ENCODE measurements around the gene ADARB2.

ADARB2 gene

DNA sequence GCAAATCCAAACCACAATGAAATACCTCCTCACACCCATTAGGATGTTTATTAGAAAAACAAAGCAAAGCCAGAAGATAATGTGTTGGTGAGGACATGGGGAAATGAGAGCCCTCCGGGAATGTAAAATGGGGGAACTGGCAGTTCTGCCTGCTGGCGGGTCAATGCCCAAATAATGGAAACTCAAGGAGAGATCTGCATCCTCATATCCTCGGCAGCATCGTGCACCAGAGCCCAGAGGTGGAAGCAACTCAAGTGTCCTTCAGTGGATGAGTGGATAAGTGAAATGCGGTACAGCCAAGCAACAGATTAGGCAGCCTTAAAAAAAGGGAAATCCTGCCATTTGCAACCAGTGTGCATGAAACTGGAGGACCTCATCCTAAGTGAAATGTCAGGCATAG, 356.0 kb downstream of the ADARB2 start:
- Histone ChIP-seq H3K18ac (ENCODE audit: low read length) (no peak overlapping the region), H3K4me3 (ENCODE audit: low read length in 2 of 2) (no peak overlapping the region), H4K91ac (ENCODE audit: low read depth, low read length, poor library complexity) (no peak overlapping the region), H2BK15ac (ENCODE audit: low read length) (no peak overlapping the region), H3K23ac (ENCODE audit: low read depth, low read length, poor library complexity) (no peak overlapping the region), H2AFZ (ENCODE audit: low read length) (no peak overlapping the region), H3K27me3 (ENCODE audit: control insufficient read depth in 3 of 3, insufficient read depth in 3 of 3, low read depth in 1 of 3, low read length in 3 of 3) (peaks cover 0 to 3% (median 0%) of the 10 kb centered on the region in 3 experiments), H3K9ac (ENCODE audit: low read depth, low read length, poor library complexity) (no peak overlapping the region), H2BK120ac (ENCODE audit: low read depth, low read length) (no peak overlapping the region), H3K4me1 (ENCODE audit: control insufficient read depth in 2 of 2, insufficient read depth in 1 of 2, low read depth in 1 of 2, low read length in 2 of 2) (peaks cover 0 to 12% of the 10 kb centered on the region in 2 donors), H3K36me3 (replicated peaks in 1 of 2; ENCODE audit: control insufficient read depth in 2 of 2, insufficient read depth in 2 of 2, low read length in 2 of 2) (no peaks in the 10 kb centered on the region), H3K14ac (ENCODE audit: low read length) (no peak overlapping the region), H3K4ac (ENCODE audit: low read length) (no peak overlapping the region), H2BK12ac (ENCODE audit: low read length) (no peak overlapping the region), H2BK5ac (ENCODE audit: low read length) (no peak overlapping the region), H4K8ac (ENCODE audit: low read depth, low read length) (no peak overlapping the region), H3K79me1 (ENCODE audit: low read depth, low read length) (no peaks in the 10 kb centered on the region), H3K4me2 (ENCODE audit: insufficient read depth, low read length, poor library complexity, severe bottlenecking) (no peak overlapping the region), H3K9me3 (replicated peaks in 1 of 2; ENCODE audit: control insufficient read depth in 2 of 2, insufficient read depth in 1 of 2, low read depth in 1 of 2, low read length in 2 of 2) (no peaks in the 10 kb centered on the region), H3K27ac (replicated peaks; ENCODE audit: low read length) (no peak overlapping the region), H2AK5ac (ENCODE audit: low read depth, low read length) (no peak overlapping the region)
- DNase-seq (ENCODE audit: low spot score): no peak
- no CpG with 5 or more reads among the region's 5 CpGs for WGBS, 2 donors (ENCODE audit: extremely low coverage in 2 of 2, insufficient read length in 2 of 2, insufficient replicate concordance in 1 of 2)

DNA sequence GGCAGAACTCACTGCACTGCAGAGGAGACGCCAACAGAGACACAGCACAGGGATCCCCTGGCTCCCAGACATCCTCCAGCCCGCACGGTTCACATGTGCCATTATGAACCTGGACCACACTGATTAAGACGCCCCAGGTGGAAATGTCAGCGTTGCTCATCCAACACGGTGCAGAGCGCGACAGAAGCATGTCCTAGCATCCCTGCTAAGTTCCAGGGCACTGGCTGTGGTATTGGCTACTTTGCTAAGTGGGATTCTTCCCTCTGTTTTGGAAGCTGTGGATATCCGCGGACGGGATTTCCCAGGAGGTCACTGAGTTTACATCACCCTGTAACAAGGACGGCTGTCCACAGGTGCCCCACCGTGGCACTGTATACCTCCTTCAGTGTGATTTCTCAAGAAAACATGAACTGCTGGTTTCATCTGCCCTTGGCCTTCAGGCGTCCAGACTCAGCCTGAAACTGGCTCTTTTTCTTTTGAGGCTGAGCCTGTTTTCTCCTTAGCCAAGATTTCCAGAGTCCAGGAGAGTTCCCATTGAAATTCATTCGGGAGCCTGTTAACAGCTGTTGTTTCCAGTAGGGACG, 357.1 kb downstream of the ADARB2 start:
- Histone ChIP-seq H3K27me3 (ENCODE audit: control insufficient read depth in 3 of 3, insufficient read depth in 3 of 3, low read depth in 1 of 3, low read length in 3 of 3) (peaks cover 0 to 3% (median 2%) of the 10 kb centered on the region in 3 experiments), H3K9me3 (replicated peaks in 1 of 2; ENCODE audit: control insufficient read depth in 2 of 2, insufficient read depth in 1 of 2, low read depth in 1 of 2, low read length in 2 of 2) (peaks cover 0 to 5% of the 10 kb centered on the region in 2 donors), H3K14ac (ENCODE audit: low read length) (no peak overlapping the region), H2BK120ac (ENCODE audit: low read depth, low read length) (no peak overlapping the region), H4K91ac (ENCODE audit: low read depth, low read length, poor library complexity) (no peak overlapping the region), H2AFZ (ENCODE audit: low read length) (no peak overlapping the region), H3K79me1 (ENCODE audit: low read depth, low read length) (peaks cover 2% of the 10 kb centered on the region), H3K27ac (replicated peaks; ENCODE audit: low read length) (no peak overlapping the region), H2BK15ac (ENCODE audit: low read length) (no peak overlapping the region), H3K4me1 (ENCODE audit: control insufficient read depth in 2 of 2, insufficient read depth in 1 of 2, low read depth in 1 of 2, low read length in 2 of 2) (peaks cover 0 to 12% of the 10 kb centered on the region in 2 donors), H3K4ac (ENCODE audit: low read length) (no peak overlapping the region), H4K8ac (ENCODE audit: low read depth, low read length) (no peak overlapping the region), H3K9ac (ENCODE audit: low read depth, low read length, poor library complexity) (no peak overlapping the region), H2BK12ac (ENCODE audit: low read length) (no peak overlapping the region), H3K4me2 (ENCODE audit: insufficient read depth, low read length, poor library complexity, severe bottlenecking) (no peak overlapping the region), H2AK5ac (ENCODE audit: low read depth, low read length) (no peak overlapping the region), H2BK5ac (ENCODE audit: low read length) (no peak overlapping the region), H3K18ac (ENCODE audit: low read length) (no peak overlapping the region), H3K23ac (ENCODE audit: low read depth, low read length, poor library complexity) (no peak overlapping the region), H3K4me3 (ENCODE audit: low read length in 2 of 2) (no peak overlapping the region), H3K36me3 (replicated peaks in 1 of 2; ENCODE audit: control insufficient read depth in 2 of 2, insufficient read depth in 2 of 2, low read length in 2 of 2) (peaks cover 0 to 3% of the 10 kb centered on the region in 2 donors)
- DNase-seq (ENCODE audit: low spot score): no peak
- no CpG with 5 or more reads among the region's 16 CpGs for WGBS, 2 donors (ENCODE audit: extremely low coverage in 2 of 2, insufficient read length in 2 of 2, insufficient replicate concordance in 1 of 2)

DNA sequence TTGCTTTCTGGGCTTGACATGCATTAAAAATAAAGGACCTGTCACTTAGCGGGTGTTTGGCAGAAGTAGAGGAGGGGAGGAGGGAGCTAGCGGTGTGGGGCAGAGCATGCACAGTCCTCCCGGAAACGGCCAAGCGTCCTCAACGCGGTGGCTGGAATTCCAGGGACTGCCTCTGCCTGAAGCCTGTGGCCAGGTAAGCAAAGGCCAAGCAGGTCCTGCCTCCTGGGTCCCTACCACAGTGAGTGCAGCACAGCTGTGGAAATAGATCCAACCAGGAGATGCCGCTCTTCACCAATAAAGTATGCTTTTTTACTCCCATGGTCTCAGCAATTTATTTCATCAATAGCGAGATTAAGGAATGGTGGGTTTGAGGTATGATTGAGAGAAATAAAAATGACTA, 357.7 kb downstream of the ADARB2 start:
- no peak overlapping the region for H3K9ac ChIP-seq (ENCODE audit: low read depth, low read length, poor library complexity)
- H3K18ac ChIP-seq (ENCODE audit: low read length): no peak overlapping the region
- no peak overlapping the region for H4K91ac ChIP-seq (ENCODE audit: low read depth, low read length, poor library complexity)
- H3K23ac ChIP-seq (ENCODE audit: low read depth, low read length, poor library complexity): no peak overlapping the region
- H2BK120ac ChIP-seq (ENCODE audit: low read depth, low read length): no peak overlapping the region
- H3K4me3 ChIP-seq (ENCODE audit: low read length in 2 of 2): no peak overlapping the region
- WGBS, 2 donors (ENCODE audit: extremely low coverage in 2 of 2, insufficient read length in 2 of 2, insufficient replicate concordance in 1 of 2): 100% methylated on average over 1 of the region's 9 CpGs; no CpG with 5 or more reads in 1 of the 2 donors
- peaks cover 0 to 12% of the 10 kb centered on the region in 2 donors for H3K4me1 ChIP-seq (ENCODE audit: control insufficient read depth in 2 of 2, insufficient read depth in 1 of 2, low read depth in 1 of 2, low read length in 2 of 2)
- no peak overlapping the region for H2AK5ac ChIP-seq (ENCODE audit: low read depth, low read length)
- H3K9me3 ChIP-seq (replicated peaks in 1 of 2; ENCODE audit: control insufficient read depth in 2 of 2, insufficient read depth in 1 of 2, low read depth in 1 of 2, low read length in 2 of 2): peaks cover 0 to 5% of the 10 kb centered on the region in 2 donors
- H3K79me1 ChIP-seq (ENCODE audit: low read depth, low read length): peaks cover 2% of the 10 kb centered on the region
- H3K27me3 ChIP-seq (ENCODE audit: control insufficient read depth in 3 of 3, insufficient read depth in 3 of 3, low read depth in 1 of 3, low read length in 3 of 3): peaks cover 0 to 3% (median 2%) of the 10 kb centered on the region in 3 experiments
- H2BK15ac ChIP-seq (ENCODE audit: low read length): no peak overlapping the region
- H3K27ac ChIP-seq (replicated peaks; ENCODE audit: low read length): no peak overlapping the region
- H2BK12ac ChIP-seq (ENCODE audit: low read length): no peak overlapping the region
- no peak overlapping the region for H2BK5ac ChIP-seq (ENCODE audit: low read length)
- H3K4me2 ChIP-seq (ENCODE audit: insufficient read depth, low read length, poor library complexity, severe bottlenecking): no peak overlapping the region
- no peak overlapping the region for H2AFZ ChIP-seq (ENCODE audit: low read length)
- no peak overlapping the region for H4K8ac ChIP-seq (ENCODE audit: low read depth, low read length)
- no peak overlapping the region for H3K14ac ChIP-seq (ENCODE audit: low read length)
- no peak for DNase-seq (ENCODE audit: low spot score)
- H3K4ac ChIP-seq (ENCODE audit: low read length): no peak overlapping the region
- H3K36me3 ChIP-seq (replicated peaks in 1 of 2; ENCODE audit: control insufficient read depth in 2 of 2, insufficient read depth in 2 of 2, low read length in 2 of 2): peaks cover 0 to 3% of the 10 kb centered on the region in 2 donors

DNA sequence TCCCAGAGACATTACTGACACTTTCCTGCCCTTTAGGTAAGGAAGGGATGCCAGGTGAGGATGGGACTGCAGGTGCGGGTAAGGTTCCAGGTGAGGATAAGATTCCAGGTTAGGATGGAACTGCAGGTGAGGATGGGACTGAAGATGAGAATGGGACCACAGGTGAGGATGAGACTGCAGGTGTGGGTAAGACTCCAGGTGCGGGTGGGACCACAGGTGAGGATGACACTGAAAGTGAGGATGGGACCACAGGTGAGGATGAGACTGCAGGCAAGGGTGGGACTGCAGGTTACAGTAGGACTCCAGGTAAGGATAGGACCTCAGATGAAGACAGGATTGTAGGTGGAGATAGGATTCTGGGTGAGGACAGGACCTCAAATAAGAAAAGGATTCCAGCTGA, 358.9 kb downstream of the ADARB2 start:
- peaks cover 0 to 9% of the 10 kb centered on the region in 2 donors for H3K4me1 ChIP-seq (ENCODE audit: control insufficient read depth in 2 of 2, insufficient read depth in 1 of 2, low read depth in 1 of 2, low read length in 2 of 2)
- no peak overlapping the region for H3K9ac ChIP-seq (ENCODE audit: low read depth, low read length, poor library complexity)
- no CpG with 5 or more reads among the region's 2 CpGs for WGBS, 2 donors (ENCODE audit: extremely low coverage in 2 of 2, insufficient read length in 2 of 2, insufficient replicate concordance in 1 of 2)
- no peak overlapping the region for H3K4ac ChIP-seq (ENCODE audit: low read length)
- H3K14ac ChIP-seq (ENCODE audit: low read length): no peak overlapping the region
- H2AK5ac ChIP-seq (ENCODE audit: low read depth, low read length): peak overlapping the region; percentile 15
- no peak overlapping the region for H2BK15ac ChIP-seq (ENCODE audit: low read length)
- H2BK5ac ChIP-seq (ENCODE audit: low read length): no peak overlapping the region
- no peak overlapping the region for H3K4me2 ChIP-seq (ENCODE audit: insufficient read depth, low read length, poor library complexity, severe bottlenecking)
- no peak overlapping the region for H2BK120ac ChIP-seq (ENCODE audit: low read depth, low read length)
- no peak overlapping the region for H2BK12ac ChIP-seq (ENCODE audit: low read length)
- H3K36me3 ChIP-seq (replicated peaks in 1 of 2; ENCODE audit: control insufficient read depth in 2 of 2, insufficient read depth in 2 of 2, low read length in 2 of 2): peaks cover 0 to 3% of the 10 kb centered on the region in 2 donors
- peaks cover 0 to 5% of the 10 kb centered on the region in 2 donors for H3K9me3 ChIP-seq (replicated peaks in 1 of 2; ENCODE audit: control insufficient read depth in 2 of 2, insufficient read depth in 1 of 2, low read depth in 1 of 2, low read length in 2 of 2)
- H4K8ac ChIP-seq (ENCODE audit: low read depth, low read length): no peak overlapping the region
- DNase-seq (ENCODE audit: low spot score): no peak
- no peak overlapping the region for H3K18ac ChIP-seq (ENCODE audit: low read length)
- H3K27me3 ChIP-seq (ENCODE audit: control insufficient read depth in 3 of 3, insufficient read depth in 3 of 3, low read depth in 1 of 3, low read length in 3 of 3): peaks cover 0 to 3% (median 2%) of the 10 kb centered on the region in 3 experiments
- H3K4me3 ChIP-seq (ENCODE audit: low read length in 2 of 2): no peak overlapping the region
- H2AFZ ChIP-seq (ENCODE audit: low read length): no peak overlapping the region
- H3K27ac ChIP-seq (replicated peaks; ENCODE audit: low read length): no peak overlapping the region
- H3K23ac ChIP-seq (ENCODE audit: low read depth, low read length, poor library complexity): no peak overlapping the region
- H3K79me1 ChIP-seq (ENCODE audit: low read depth, low read length): peaks cover 2% of the 10 kb centered on the region
- no peak overlapping the region for H4K91ac ChIP-seq (ENCODE audit: low read depth, low read length, poor library complexity)
